H1 (cell line): ENCODE measurements around the gene YIPF1. TPM values are rescaled to one million over a fixed set of nuclear protein-coding genes. Genes with fewer than 3 reads are reported as not detected.
"Not testable (repeated sequence)": the region's sequence is repeated elsewhere in the genome, so short reads cannot be mapped to it uniquely, and the experiment has no call there.

Source experiments
- CTCF ChIA-PET: fragments of 300-600 bp; sonication (Branson Sonifier 250); formaldehyde crosslinking; loops from one replicate; lab custom pipeline; 2021; ENCODE audit not compliant: partially characterized antibody; lab: Charles Lee
- POLR2A ChIA-PET: fragments of 300-600 bp; sonication (Branson Sonifier 250); formaldehyde crosslinking; loops from one replicate; lab custom pipeline; 2021; ENCODE audit warnings: inconsistent platforms; ENCODE audit not compliant: partially characterized antibody; lab: Charles Lee
- DNase-seq, 2 experiments: peaks; one replicate each; pipeline versions ENCODE4 v3.0.0 to v3.0.0-alpha.2; 2010 to 2022; ENCODE audit warnings: low spot score in 2 of 2, low read depth in 1 of 2, mixed read lengths in 1 of 2
- FAIRE-seq: peaks from 2 replicates; lab custom pipeline; 2011; peaks lifted over from hg19 to GRCh38; lab: Jason Lieb, UNC
- H2AFZ ChIP-seq: 2 replicates; pipeline ENCODE4 v1.8.1; 2012; ENCODE audit warnings: low read length, inconsistent platforms
- H2AK5ac ChIP-seq: 2 replicates; pipeline ENCODE4 v1.6.1; 2013; ENCODE audit warnings: low read depth, low read length
- H2BK120ac ChIP-seq: replicated peaks from 2 replicates; pipeline ENCODE3; 2013; ENCODE audit warnings: low read depth, low read length, inconsistent platforms
- H2BK12ac ChIP-seq: 2 replicates; pipeline ENCODE4 v1.6.1; 2013; ENCODE audit warnings: low read depth, low read length
- H2BK15ac ChIP-seq: 2 replicates; pipeline ENCODE4 v1.6.1; 2013; ENCODE audit warnings: low read length
- H2BK20ac ChIP-seq: 2 replicates; pipeline ENCODE4 v1.6.1; 2013; ENCODE audit warnings: low read length
- H2BK5ac ChIP-seq: 2 replicates; pipeline ENCODE4 v1.6.1; 2013; ENCODE audit warnings: low read depth, low read length
- H3K14ac ChIP-seq: 2 replicates; pipeline ENCODE4 v1.6.1; 2013; ENCODE audit warnings: inconsistent platforms; ENCODE audit not compliant: insufficient read length
- H3K18ac ChIP-seq: 2 replicates; pipeline ENCODE4 v1.6.1; 2013; ENCODE audit warnings: low read length; ENCODE audit errors: extremely low read depth
- H3K23ac ChIP-seq: 2 replicates; pipeline ENCODE4 v1.6.1; 2013; ENCODE audit warnings: inconsistent platforms; ENCODE audit not compliant: insufficient read length
- H3K23me2 ChIP-seq: 2 replicates; pipeline ENCODE4 v1.6.1; 2013; ENCODE audit warnings: low read depth, low read length
- H3K27ac ChIP-seq: 2 replicates; pipeline ENCODE4 v1.6.1; 2011; ENCODE audit warnings: low read depth, low read length, inconsistent platforms
- H3K27me3 ChIP-seq, 4 experiments: replicated peaks in 1 of 4; 1 replicate in 1 of 4; 2 replicates in 3 of 4; pipeline versions ENCODE4 v1.6.1 to v1.8.1; 2011 to 2013; ENCODE audit warnings: low read length in 3 of 4, mild to moderate bottlenecking in 3 of 4, inconsistent platforms in 2 of 4, mixed read lengths in 2 of 4, moderate library complexity in 1 of 4; ENCODE audit not compliant: control insufficient read depth in 3 of 4, insufficient read depth in 3 of 4; ENCODE audit errors: extremely low read depth in 1 of 4
- H3K36me3 ChIP-seq, 4 experiments: 2 replicates each; pipeline versions ENCODE4 v1.6.1 to v1.8.1; 2011 to 2013; ENCODE audit warnings: mild to moderate bottlenecking in 4 of 4, low read length in 3 of 4, moderate library complexity in 2 of 4, control low read depth in 1 of 4, inconsistent platforms in 1 of 4; ENCODE audit not compliant: insufficient read depth in 4 of 4, control insufficient read depth in 2 of 4
- H3K4ac ChIP-seq: replicated peaks from 2 replicates; pipeline ENCODE3; 2013; ENCODE audit warnings: low read length, low read depth, mixed read lengths, inconsistent platforms; ENCODE audit not compliant: insufficient read length
- H3K4me1 ChIP-seq, 4 experiments: replicated peaks in 1 of 4; 1 replicate in 1 of 4; 2 replicates in 3 of 4; pipeline versions ENCODE4 v1.6.1 to v1.8.1; 2011 to 2013; ENCODE audit warnings: low read length in 3 of 4, inconsistent platforms in 2 of 4, mixed read lengths in 1 of 4; ENCODE audit not compliant: insufficient read depth in 4 of 4, control insufficient read depth in 3 of 4
- H3K4me2 ChIP-seq, 2 experiments: 2 replicates each; pipeline versions ENCODE4 v1.6.1 to v1.8.1; 2011 to 2013; ENCODE audit warnings: low read depth in 2 of 2, low read length in 2 of 2, control low read depth in 1 of 2, inconsistent platforms in 1 of 2, mild to moderate bottlenecking in 1 of 2; ENCODE audit not compliant: insufficient read depth in 1 of 2
- H3K4me3 ChIP-seq, 4 experiments: fragments of 200-600, 300-600 bp in 1 of 4; sonication (generic), shearing (Covaris generic), sonication (Bioruptor Twin) in 1 of 4; 2 replicates each; pipeline versions ENCODE4 v1.5.1 to v1.8.1; 2011 to 2016; ENCODE audit warnings: low read length in 4 of 4, low read depth in 3 of 4, control low read depth in 2 of 4, inconsistent platforms in 2 of 4, mild to moderate bottlenecking in 2 of 4, mixed read lengths in 1 of 4, moderate library complexity in 1 of 4; ENCODE audit not compliant: insufficient read depth in 2 of 4; ENCODE audit errors: extremely low read depth in 1 of 4
- H3K56ac ChIP-seq: replicated peaks from 2 replicates; pipeline ENCODE3; 2013; ENCODE audit warnings: low read depth, mild to moderate bottlenecking, mixed read lengths, low read length, inconsistent platforms; ENCODE audit not compliant: insufficient read length
- H3K79me1 ChIP-seq: 2 replicates; pipeline ENCODE4 v1.6.1; 2013; ENCODE audit warnings: low read depth, low read length, control low read depth
- H3K79me2 ChIP-seq, 2 experiments: 2 replicates each; pipeline versions ENCODE4 v1.6.1 to v1.8.1; 2012 to 2013; ENCODE audit warnings: low read length in 2 of 2, mild to moderate bottlenecking in 2 of 2, inconsistent platforms in 1 of 2; ENCODE audit not compliant: insufficient read depth in 2 of 2, control insufficient read depth in 1 of 2
- H3K9ac ChIP-seq, 4 experiments: replicated peaks in 1 of 4; 1 replicate in 1 of 4; 2 replicates in 3 of 4; pipeline versions ENCODE4 v1.6.1 to v1.8.1; 2011 to 2013; ENCODE audit warnings: low read depth in 3 of 4, low read length in 3 of 4, control low read depth in 2 of 4, mild to moderate bottlenecking in 2 of 4, moderate library complexity in 2 of 4, inconsistent platforms in 1 of 4; ENCODE audit errors: extremely low read depth in 1 of 4
- H3K9me3 ChIP-seq, 2 experiments: 2 replicates each; pipeline versions ENCODE4 v1.6.1 to v1.8.1; 2012 to 2013; ENCODE audit warnings: mild to moderate bottlenecking in 2 of 2, moderate library complexity in 2 of 2, control low read depth in 1 of 2, inconsistent platforms in 1 of 2, low read depth in 1 of 2, low read length in 1 of 2, mixed read lengths in 1 of 2; ENCODE audit not compliant: insufficient read depth in 2 of 2
- H4K20me1 ChIP-seq, 2 experiments: replicated peaks in 1 of 2; 2 replicates each; pipeline versions ENCODE3 to v1.8.1; 2011 to 2013; ENCODE audit warnings: inconsistent platforms in 2 of 2, low read length in 2 of 2, mild to moderate bottlenecking in 1 of 2; ENCODE audit not compliant: insufficient read depth in 2 of 2, control insufficient read depth in 1 of 2
- H4K5ac ChIP-seq: 2 replicates; pipeline ENCODE4 v1.6.1; 2013; ENCODE audit warnings: low read length, low read depth, mixed read lengths, inconsistent platforms; ENCODE audit not compliant: insufficient read length
- H4K8ac ChIP-seq: 2 replicates; pipeline ENCODE4 v1.8.0; 2013; ENCODE audit warnings: mild to moderate bottlenecking, moderate library complexity, low read length, inconsistent platforms; ENCODE audit not compliant: insufficient read depth; ENCODE audit errors: extremely low read depth
- H4K91ac ChIP-seq: replicated peaks from 2 replicates; pipeline ENCODE3; 2013; ENCODE audit warnings: low read length, mixed read lengths, inconsistent platforms; ENCODE audit not compliant: insufficient read length
- WGBS, 2 experiments: shearing (Covaris generic) in 1 of 2; methylation state at CpG; one replicate each; pipeline versions ENCODE4 v1.1.6 to v1.1.7; 2013 to 2015; ENCODE audit warnings: low lambda C conversion rate in 2 of 2, mixed read lengths in 2 of 2, inconsistent platforms in 1 of 2, low coverage in 1 of 2, missing lambda C conversion rate in 1 of 2; ENCODE audit not compliant: insufficient replicate concordance in 2 of 2, insufficient coverage in 1 of 2, insufficient read length in 1 of 2; ENCODE audit errors: extremely low coverage in 1 of 2, missing lambda C conversion rate in 1 of 2; 5-methylcytosine and 5-hydroxymethylcytosine counted together
- polyA plus RNA-seq, 7 experiments: library from polyadenylated mRNA; depleted of rRNA in 3 of 7; stranded (reverse) in 5 of 7; unstranded in 2 of 7; fragments of >200 nt in 5 of 7; fragments of 200-250 nt in 2 of 7; gene quantifications; 1 replicate in 5 of 7; 2 replicates in 1 of 7; 4 replicates in 1 of 7; pipeline versions ENCODE4 v1.2.1 to v1.2.3, GENCODE V29; 2011 to 2013; ENCODE audit warnings: missing spikeins in 2 of 7, mixed read lengths in 2 of 7
- total RNA-seq: library from RNA; stranded (reverse); fragmentation: NEBNext Ultra II Directional; extraction: Animal tissue kit (Norgen Biotek cat#: 25700); gene quantifications from 2 replicates; pipeline ENCODE4 v1.2.1, GENCODE V29; 2021

Gene YIPF1
- total and polyA plus RNA-seq, 2 of the 8 experiments (the other 6 are each of a cell fraction or from before 2014, with no cell fraction given): 31.8 to 53.7 TPM

DNA sequence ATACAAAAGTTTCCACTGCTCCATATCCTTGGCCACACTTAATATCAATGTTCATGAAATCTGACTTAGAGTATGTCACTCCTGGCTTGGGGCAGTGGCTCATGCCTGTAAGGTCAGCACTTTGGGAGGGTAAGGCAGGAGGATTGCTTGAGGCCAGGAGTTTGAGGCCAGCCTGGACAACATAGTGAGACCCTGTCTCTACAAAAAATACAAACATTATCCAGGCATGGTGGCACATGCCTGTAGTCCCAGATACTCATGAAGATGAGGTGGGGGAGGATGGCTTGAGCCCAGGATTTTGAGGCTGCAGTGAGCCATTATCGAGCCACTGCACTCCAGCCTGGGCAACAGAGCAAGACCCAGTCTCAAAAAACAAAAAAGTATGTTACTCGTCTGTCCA is 14.4 kb downstream of the YIPF1 start:
- H3K23me2 ChIP-seq, H3K9me3 ChIP-seq, H3K79me1 ChIP-seq, H3K9ac ChIP-seq, H2BK20ac ChIP-seq, H2BK15ac ChIP-seq, H3K79me2 ChIP-seq, H3K4me3 ChIP-seq, H3K27me3 ChIP-seq, H2BK120ac ChIP-seq, H4K5ac ChIP-seq, H3K4ac ChIP-seq, DNase-seq, H2BK12ac ChIP-seq, H3K27ac ChIP-seq, H4K91ac ChIP-seq, H3K14ac ChIP-seq, H3K4me2 ChIP-seq, H2BK5ac ChIP-seq, FAIRE-seq, H2AK5ac ChIP-seq, H4K8ac ChIP-seq, H3K23ac ChIP-seq, H3K18ac ChIP-seq, H2AFZ ChIP-seq, POLR2A ChIA-PET, H4K20me1 ChIP-seq, H3K4me1 ChIP-seq, H3K56ac ChIP-seq: not testable (repeated sequence)
- CTCF ChIA-PET: interaction anchor here (5.0 to 10.4 kb wide), 3 partner anchors 15 to 84 kb away, joined by 28 to 84 read pairs (median 62); no protein-coding TSS in a partner anchor
- H3K36me3 ChIP-seq: peaks cover 3 to 26% (median 9%) of the 10 kb centered on the region in 4 experiments; a peak in 6 of 8 replicates
- whole genome bisulfite sequencing, 2 experiments: 94% methylated on average over 2 of the region's 2 CpGs; no CpG with 5 or more reads in 1 of the 2 experiments
